IMR-90 (cell line): Measurements from ENCODE around the gene OR51B2. TPM values are rescaled to one million over a fixed set of nuclear protein-coding genes. Genes with fewer than 3 reads are reported as not detected.

Experiments used
- ATAC-seq: fragments of 200-7000 bp; cut with Tn5 transposase; 2 replicates; pipeline ENCODE4 v1.9.1; 2020; ENCODE audit warnings: low read depth, mild to moderate bottlenecking, moderate library complexity
- BruUV-seq: library from RNA; stranded (reverse); fragments of 400-500 nt; replicated peaks from 2 replicates; lab custom pipeline; 2021; lab: Mats Ljungman, UMichigan
- CTCF ChIA-PET: fragments of 300-600 bp; formaldehyde crosslinking; extraction: SDS; loops from one replicate; lab custom pipeline; 2021; ENCODE audit warnings: antibody characterized with exemption; lab: Yijun Ruan, JAX
- POLR2A ChIA-PET: fragments of 300-600 bp; sonication (Branson Sonifier 250); formaldehyde crosslinking; loops from one replicate; lab custom pipeline; 2022; ENCODE audit warnings: antibody characterized with exemption; ENCODE audit not compliant: unreplicated experiment; lab: Charles Lee
- DNase-seq: peaks from one replicate; pipeline ENCODE4 v3.0.0; 2013
- H2AFZ ChIP-seq: replicated peaks from 2 replicates; pipeline ENCODE3; 2013; ENCODE audit warnings: low read length, mild to moderate bottlenecking; ENCODE audit not compliant: poor library complexity
- H2AK5ac ChIP-seq: 2 replicates; pipeline ENCODE4 v1.6.1; 2013; ENCODE audit warnings: low read depth, low read length, inconsistent platforms
- H2AK9ac ChIP-seq: replicated peaks from 2 replicates; pipeline ENCODE3; 2013; ENCODE audit warnings: mild to moderate bottlenecking, low read depth, low read length, moderate library complexity; ENCODE audit not compliant: poor library complexity
- H2BK120ac ChIP-seq: 2 replicates; pipeline ENCODE4 v1.6.1; 2013; ENCODE audit warnings: low read depth, low read length, inconsistent platforms
- H2BK15ac ChIP-seq: 3 replicates; pipeline ENCODE4 v1.6.1; 2013; ENCODE audit warnings: low read depth, low read length, inconsistent platforms
- H2BK20ac ChIP-seq: 2 replicates; pipeline ENCODE4 v1.6.1; 2013; ENCODE audit warnings: low read depth, mild to moderate bottlenecking, inconsistent platforms, low read length, moderate library complexity
- H2BK5ac ChIP-seq: 2 replicates; pipeline ENCODE4 v1.6.1; 2013; ENCODE audit warnings: mild to moderate bottlenecking, low read depth, low read length, inconsistent platforms; ENCODE audit not compliant: poor library complexity, severe bottlenecking
- H3K14ac ChIP-seq: replicated peaks from 2 replicates; pipeline ENCODE4 v1.6.1; 2013; ENCODE audit warnings: low read depth, low read length, inconsistent platforms
- H3K18ac ChIP-seq: 2 replicates; pipeline ENCODE4 v1.6.1; 2013; ENCODE audit warnings: low read depth, low read length, control low read depth
- H3K23ac ChIP-seq: 2 replicates; pipeline ENCODE4 v1.6.1; 2013; ENCODE audit warnings: low read depth, low read length, inconsistent platforms
- H3K27ac ChIP-seq: 2 replicates; pipeline ENCODE4 v1.5.1; 2013; ENCODE audit warnings: mild to moderate bottlenecking, control low read depth, low read length; ENCODE audit not compliant: insufficient read depth
- H3K27me3 ChIP-seq: 2 replicates; pipeline ENCODE4 v1.6.1; 2013; ENCODE audit warnings: low read length; ENCODE audit not compliant: control insufficient read depth, insufficient read depth
- H3K36me3 ChIP-seq: 2 replicates; pipeline ENCODE4 v1.6.1; 2013; ENCODE audit warnings: low read length, mixed read lengths; ENCODE audit not compliant: control insufficient read depth, insufficient read depth
- H3K4ac ChIP-seq: 2 replicates; pipeline ENCODE4 v1.6.1; 2013; ENCODE audit warnings: low read depth, low read length, inconsistent platforms
- H3K4me1 ChIP-seq: 2 replicates; pipeline ENCODE4 v1.6.1; 2013; ENCODE audit warnings: low read length, mixed read lengths; ENCODE audit not compliant: control insufficient read depth, insufficient read depth
- H3K4me2 ChIP-seq: 2 replicates; pipeline ENCODE4 v1.6.1; 2013; ENCODE audit warnings: low read depth, mild to moderate bottlenecking, control low read depth, low read length, moderate library complexity
- H3K4me3 ChIP-seq: 2 replicates; pipeline ENCODE4 v1.5.1; 2013; ENCODE audit warnings: low read depth, mild to moderate bottlenecking, control low read depth, low read length, moderate library complexity; ENCODE audit not compliant: insufficient read depth
- H3K56ac ChIP-seq: 2 replicates; pipeline ENCODE4 v1.6.1; 2013; ENCODE audit warnings: low read length, inconsistent platforms; ENCODE audit not compliant: insufficient read depth; ENCODE audit errors: extremely low read depth
- H3K79me1 ChIP-seq, 2 experiments: 2 replicates each; pipeline ENCODE4 v1.6.1; 2013; ENCODE audit warnings: low read length in 2 of 2, inconsistent platforms in 1 of 2, low read depth in 1 of 2
- H3K9ac ChIP-seq: 2 replicates; pipeline ENCODE4 v1.6.1; 2013; ENCODE audit warnings: low read depth, low read length, control low read depth
- H3K9me1 ChIP-seq: 2 replicates; pipeline ENCODE4 v1.6.1; 2013; ENCODE audit warnings: low read length, inconsistent platforms; ENCODE audit not compliant: insufficient read depth
- H3K9me3 ChIP-seq: 2 replicates; pipeline ENCODE4 v1.6.1; 2013; ENCODE audit warnings: low read length; ENCODE audit not compliant: control insufficient read depth, insufficient read depth
- H4K20me1 ChIP-seq: 2 replicates; pipeline ENCODE4 v1.6.1; 2013; ENCODE audit warnings: low read length, inconsistent platforms; ENCODE audit not compliant: insufficient read depth
- H4K5ac ChIP-seq: 2 replicates; pipeline ENCODE4 v1.6.1; 2013; ENCODE audit warnings: mild to moderate bottlenecking, low read depth, low read length, control low read depth
- H4K8ac ChIP-seq, 2 experiments: 2 replicates each; pipeline ENCODE4 v1.6.1; 2013; ENCODE audit warnings: low read depth in 2 of 2, low read length in 2 of 2, control low read depth in 1 of 2, inconsistent platforms in 1 of 2
- H4K91ac ChIP-seq: 2 replicates; pipeline ENCODE4 v1.6.1; 2013; ENCODE audit warnings: low read depth, low read length, inconsistent platforms; ENCODE audit not compliant: insufficient read depth
- CEBPB ChIP-seq: IDR thresholded peaks from 2 replicates; pipeline ENCODE4 v1.6.1; 2012; ENCODE audit warnings: low read depth, low read length, improper control_type of control experiment
- FOS ChIP-seq: fragments of 150-350 bp; IDR thresholded peaks from 2 replicates; pipeline ENCODE4 v1.6.1; 2016; ENCODE audit warnings: low read depth, low read length
- WGBS, 2 experiments: methylation state at CpG; one replicate each; pipeline versions ENCODE4 v1.1.5 to v1.1.7; 2013; ENCODE audit warnings: missing lambda C conversion rate in 2 of 2; ENCODE audit not compliant: insufficient read length in 1 of 2; ENCODE audit errors: extremely low coverage in 2 of 2; 5-methylcytosine and 5-hydroxymethylcytosine counted together
- dilution Hi-C: fragments of 300-500 bp; cut with HindIII; formaldehyde crosslinking; loops from one replicate; pipeline ENCODE4 v1.14.3; 2018; ENCODE audit warnings: low sequenced_read_pairs; ENCODE audit not compliant: unreplicated experiment
- in situ Hi-C: fragments of 300-500 bp; cut with MboI; formaldehyde crosslinking; loops from 3 replicates; pipeline ENCODE4 v1.14.3; 2019; ENCODE audit warnings: low sequenced_read_pairs, inconsistent platforms, mixed read lengths
- intact Hi-C: fragments of 100-400 bp; cut with micrococcal nuclease; formaldehyde crosslinking; loops from 2 replicates; pipeline ENCODE4 v1.10.0; 2022
- polyA plus RNA-seq, 3 experiments: library from polyadenylated mRNA; depleted of rRNA; stranded (reverse); fragments of >200 nt; gene quantifications; 2 replicates each; pipeline ENCODE4 v1.2.3, GENCODE V29; 2012; ENCODE audit warnings: low replicate concordance in 1 of 3
- total RNA-seq: library from RNA; depleted of rRNA; stranded (reverse); fragments of >200 nt; gene quantifications from 2 replicates; pipeline ENCODE4 v1.2.3, GENCODE V29; 2012

The OR51B2 gene
- total and polyA plus RNA-seq, 2 of the 4 experiments (the other 2 are of a cell fraction): not detected

- no peak overlapping the region for H3K18ac ChIP-seq
- no peak overlapping the region for H3K4me2 ChIP-seq
- no peak for ATAC-seq
- no peak overlapping the region for H3K4me3 ChIP-seq
- H4K5ac ChIP-seq: no peak overlapping the region
- ChIA-PET POLR2A (no interaction called here), CTCF (no interaction called here)
- intact Hi-C loops: no loop called here
- H2AK9ac ChIP-seq: no peak overlapping the region
- H2BK5ac ChIP-seq: no peak overlapping the region
- no peak overlapping the region for H4K91ac ChIP-seq
- H3K4me1 ChIP-seq: no peaks in the 10 kb centered on the region
- no peak overlapping the region for H4K8ac ChIP-seq
- H3K9me3 ChIP-seq: no peaks in the 10 kb centered on the region
- in situ Hi-C loops: no loop called here
- H3K36me3 ChIP-seq: no peaks in the 10 kb centered on the region
- no peak overlapping the region for H2BK15ac ChIP-seq
- DNase-seq: no peak
- no TSS peak for BruUV-seq
- H3K4ac ChIP-seq: no peak overlapping the region
- no peak overlapping the region for H3K27ac ChIP-seq
- H3K23ac ChIP-seq: no peak overlapping the region
- no peak overlapping the region for H2BK120ac ChIP-seq
- no peak overlapping the region for H3K14ac ChIP-seq
- H3K79me1 ChIP-seq: no peaks in the 10 kb centered on the region
- no peak overlapping the region for H2AFZ ChIP-seq
- no peak overlapping the region for H3K56ac ChIP-seq
- WGBS, 2 experiments: no CpG with 5 or more reads among the region's 1 CpG
- H2AK5ac ChIP-seq: no peak overlapping the region
- peak; percentile 63 for TF ChIP-seq CEBPB
- TF ChIP-seq FOS: no peak
- no peak overlapping the region for H3K9ac ChIP-seq
- no peaks in the 10 kb centered on the region for H4K20me1 ChIP-seq
- no peak overlapping the region for H2BK20ac ChIP-seq
- dilution Hi-C loops: no loop called here
- no peaks in the 10 kb centered on the region for H3K27me3 ChIP-seq
- H3K9me1 ChIP-seq: no peaks in the 10 kb centered on the region
These were observed 13.7 kb downstream of the OR51B2 start for GRCh38 chr11:5310423-5310822.
